MM.1S (cell line): ENCODE results near the gene LDLRAD3.

Source experiments
- EZH2phosphoT487 ChIP-seq: fragments of 300-600 bp; sonication (generic); IDR thresholded peaks from 2 replicates; pipeline ENCODE4 v1.6.1; 2018; ENCODE audit warnings: antibody characterized with exemption, low read length
- TF ChIP-seq, protein P1 (sequence below): fragments of 300-600 bp; sonication (generic); IDR thresholded peaks from 2 replicates; pipeline ENCODE4 v1.5.1; 2016; ENCODE audit warnings: antibody characterized with exemption, low read length, mixed read lengths

DNA sequence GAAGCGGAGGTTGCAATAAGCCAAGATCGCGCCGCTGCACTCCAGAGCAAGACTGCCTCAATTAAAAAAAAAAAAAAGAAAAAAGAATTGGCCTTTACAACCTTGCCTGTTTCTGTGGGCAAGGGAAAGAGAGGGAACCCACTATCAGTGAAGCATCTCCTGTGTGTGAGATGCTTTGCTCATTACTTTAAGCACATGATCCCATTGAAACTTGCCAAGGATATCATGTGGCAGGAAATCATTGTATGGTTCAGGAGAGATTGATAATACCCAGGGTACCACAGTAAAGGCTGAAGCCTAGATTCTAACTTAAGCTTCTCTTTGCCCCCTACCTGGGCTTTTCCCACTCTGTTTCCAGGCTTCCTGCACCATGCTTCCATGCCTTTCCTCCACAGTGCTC lies 3.6 kb downstream of the LDLRAD3 start:
- TF ChIP-seq, protein P1, sequence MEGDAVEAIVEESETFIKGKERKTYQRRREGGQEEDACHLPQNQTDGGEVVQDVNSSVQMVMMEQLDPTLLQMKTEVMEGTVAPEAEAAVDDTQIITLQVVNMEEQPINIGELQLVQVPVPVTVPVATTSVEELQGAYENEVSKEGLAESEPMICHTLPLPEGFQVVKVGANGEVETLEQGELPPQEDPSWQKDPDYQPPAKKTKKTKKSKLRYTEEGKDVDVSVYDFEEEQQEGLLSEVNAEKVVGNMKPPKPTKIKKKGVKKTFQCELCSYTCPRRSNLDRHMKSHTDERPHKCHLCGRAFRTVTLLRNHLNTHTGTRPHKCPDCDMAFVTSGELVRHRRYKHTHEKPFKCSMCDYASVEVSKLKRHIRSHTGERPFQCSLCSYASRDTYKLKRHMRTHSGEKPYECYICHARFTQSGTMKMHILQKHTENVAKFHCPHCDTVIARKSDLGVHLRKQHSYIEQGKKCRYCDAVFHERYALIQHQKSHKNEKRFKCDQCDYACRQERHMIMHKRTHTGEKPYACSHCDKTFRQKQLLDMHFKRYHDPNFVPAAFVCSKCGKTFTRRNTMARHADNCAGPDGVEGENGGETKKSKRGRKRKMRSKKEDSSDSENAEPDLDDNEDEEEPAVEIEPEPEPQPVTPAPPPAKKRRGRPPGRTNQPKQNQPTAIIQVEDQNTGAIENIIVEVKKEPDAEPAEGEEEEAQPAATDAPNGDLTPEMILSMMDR = no peak
- TF ChIP-seq EZH2phosphoT487 = no peak
